H9 (cell line): ENCODE results near the gene SIGLEC7. TPM values are rescaled to one million over a fixed set of nuclear protein-coding genes. Genes with fewer than 3 reads are reported as not detected.

Experiments
- DNase-seq: peaks from one replicate; pipeline ENCODE4 v3.0.0-alpha.2; 2017
- H2AFZ ChIP-seq: one replicate; pipeline ENCODE4 v1.6.1; 2013; ENCODE audit warnings: mild to moderate bottlenecking, low read length, control low read depth, moderate library complexity
- H2AK5ac ChIP-seq: 2 replicates; pipeline ENCODE4 v1.6.1; 2013; ENCODE audit warnings: low read length, control low read depth, mixed read lengths; ENCODE audit not compliant: insufficient read length
- H2BK120ac ChIP-seq: one replicate; pipeline ENCODE4 v1.6.1; 2013; ENCODE audit warnings: low read depth, mild to moderate bottlenecking, low read length, control low read depth, inconsistent platforms; ENCODE audit not compliant: poor library complexity, severe bottlenecking
- H2BK12ac ChIP-seq: 2 replicates; pipeline ENCODE4 v1.6.1; 2013; ENCODE audit warnings: low read length, control low read depth, mixed read lengths, low read depth; ENCODE audit not compliant: insufficient read length
- H2BK15ac ChIP-seq: 2 replicates; pipeline ENCODE4 v1.6.1; 2013; ENCODE audit warnings: low read depth, low read length, control low read depth
- H2BK20ac ChIP-seq: one replicate; pipeline ENCODE4 v1.6.1; 2013; ENCODE audit warnings: low read depth, mild to moderate bottlenecking, low read length, control low read depth, inconsistent platforms; ENCODE audit not compliant: poor library complexity, severe bottlenecking
- H2BK5ac ChIP-seq: 2 replicates; pipeline ENCODE4 v1.6.1; 2013; ENCODE audit warnings: low read length, control low read depth, mixed read lengths; ENCODE audit not compliant: insufficient read length
- H3K14ac ChIP-seq: 2 replicates; pipeline ENCODE4 v1.6.1; 2013; ENCODE audit warnings: low read length, control low read depth; ENCODE audit not compliant: insufficient read depth
- H3K18ac ChIP-seq: 2 replicates; pipeline ENCODE4 v1.6.1; 2013; ENCODE audit warnings: low read depth, mild to moderate bottlenecking, mixed read lengths, low read length, control low read depth; ENCODE audit not compliant: insufficient read length
- H3K23ac ChIP-seq: 2 replicates; pipeline ENCODE4 v1.6.1; 2013; ENCODE audit warnings: low read length, control low read depth, mixed read lengths, low read depth; ENCODE audit not compliant: insufficient read length
- H3K23me2 ChIP-seq: 2 replicates; pipeline ENCODE4 v1.6.1; 2013; ENCODE audit warnings: low read depth, mild to moderate bottlenecking, mixed read lengths, low read length, control low read depth; ENCODE audit not compliant: insufficient read length, poor library complexity, severe bottlenecking
- H3K27ac ChIP-seq: 2 replicates; pipeline ENCODE4 v1.5.1; 2013; ENCODE audit warnings: low read length, control low read depth, mixed read lengths, low read depth; ENCODE audit not compliant: insufficient read length
- H3K27me3 ChIP-seq: 2 replicates; pipeline ENCODE4 v1.6.1; 2013; ENCODE audit warnings: low read length, control low read depth, inconsistent platforms; ENCODE audit not compliant: insufficient read depth
- H3K4ac ChIP-seq: 2 replicates; pipeline ENCODE4 v1.6.1; 2013; ENCODE audit warnings: low read depth, mild to moderate bottlenecking, control low read depth, inconsistent platforms, low read length, moderate library complexity
- H3K4me1 ChIP-seq: 2 replicates; pipeline ENCODE4 v1.6.1; 2013; ENCODE audit warnings: low read length, control low read depth, inconsistent platforms; ENCODE audit not compliant: insufficient read depth
- H3K4me2 ChIP-seq: 2 replicates; pipeline ENCODE4 v1.6.1; 2013; ENCODE audit warnings: low read length, control low read depth, mixed read lengths; ENCODE audit not compliant: insufficient read length, insufficient read depth
- H3K56ac ChIP-seq: 2 replicates; pipeline ENCODE4 v1.6.1; 2013; ENCODE audit warnings: low read depth, mild to moderate bottlenecking, mixed read lengths, low read length, control low read depth; ENCODE audit not compliant: insufficient read length
- H3K79me1 ChIP-seq: 2 replicates; pipeline ENCODE4 v1.6.1; 2013; ENCODE audit warnings: low read depth, mild to moderate bottlenecking, moderate library complexity, low read length, control low read depth, inconsistent platforms; ENCODE audit not compliant: insufficient read depth, poor library complexity, severe bottlenecking
- H3K79me2 ChIP-seq: 2 replicates; pipeline ENCODE4 v1.6.1; 2013; ENCODE audit warnings: low read length, control low read depth, inconsistent platforms; ENCODE audit not compliant: insufficient read depth
- H3K9ac ChIP-seq: 2 replicates; pipeline ENCODE4 v1.6.1; 2013; ENCODE audit warnings: low read length, control low read depth, mixed read lengths; ENCODE audit not compliant: insufficient read length; ENCODE audit errors: extremely low read depth
- H3K9me3 ChIP-seq: one replicate; pipeline ENCODE4 v1.6.1; 2013; ENCODE audit warnings: low read depth, low read length, inconsistent platforms; ENCODE audit not compliant: control insufficient read depth
- H3T11ph ChIP-seq: one replicate; pipeline ENCODE4 v1.6.1; 2013; ENCODE audit warnings: mild to moderate bottlenecking, low read length, control low read depth, inconsistent platforms
- H4K20me1 ChIP-seq: one replicate; pipeline ENCODE4 v1.6.1; 2013; ENCODE audit not compliant: control insufficient read depth, insufficient read length, insufficient read depth
- H4K5ac ChIP-seq: 2 replicates; pipeline ENCODE4 v1.6.1; 2013; ENCODE audit warnings: low read depth, mild to moderate bottlenecking, mixed read lengths, low read length, control low read depth; ENCODE audit not compliant: insufficient read length
- H4K8ac ChIP-seq: replicated peaks from 2 replicates; pipeline ENCODE4 v1.6.1; 2013; ENCODE audit warnings: low read length, control low read depth, mixed read lengths, low read depth; ENCODE audit not compliant: insufficient read length
- H4K91ac ChIP-seq: 2 replicates; pipeline ENCODE4 v1.6.1; 2013; ENCODE audit warnings: low read depth, mild to moderate bottlenecking, moderate library complexity, mixed read lengths, low read length, control low read depth; ENCODE audit not compliant: insufficient read length
- H3K27ac Mint-ChIP-seq, 3 experiments: 2 replicates in 2 of 3; 3 replicates in 1 of 3; pipeline ENCODE4 v1.8.0; 2020 to 2021; ENCODE audit warnings: mixed read lengths in 3 of 3, mild to moderate bottlenecking in 1 of 3, moderate library complexity in 1 of 3
- H3K27me3 Mint-ChIP-seq: 2 replicates; pipeline ENCODE4 v1.8.0; 2021; ENCODE audit warnings: low read depth, mild to moderate bottlenecking, moderate library complexity, mixed read lengths
- H3K36me3 Mint-ChIP-seq, 3 experiments: 2 replicates in 2 of 3; 3 replicates in 1 of 3; pipeline ENCODE4 v1.8.0; 2020 to 2021; ENCODE audit warnings: low read depth in 3 of 3, mixed read lengths in 3 of 3; ENCODE audit not compliant: insufficient read depth in 1 of 3
- H3K4me1 Mint-ChIP-seq, 2 experiments: 2 replicates each; pipeline ENCODE4 v1.8.0; 2020; ENCODE audit warnings: mixed read lengths in 2 of 2
- H3K4me3 Mint-ChIP-seq, 2 experiments: 2 replicates in 1 of 2; 3 replicates in 1 of 2; pipeline ENCODE4 v1.8.0; 2020 to 2021; ENCODE audit warnings: mild to moderate bottlenecking in 2 of 2, mixed read lengths in 2 of 2, moderate library complexity in 1 of 2
- H3K9me3 Mint-ChIP-seq, 2 experiments: 2 replicates in 1 of 2; 3 replicates in 1 of 2; pipeline ENCODE4 v1.8.0; 2020; ENCODE audit warnings: mild to moderate bottlenecking in 2 of 2, mixed read lengths in 2 of 2, moderate library complexity in 1 of 2
- WGBS: extraction: QIAGEN DNeasy Blood & Tissue Kit; methylation state at CpG from one replicate; pipeline ENCODE4 v1.1.7; 2013; ENCODE audit warnings: missing lambda C conversion rate, low lambda C conversion rate, mixed read lengths; ENCODE audit not compliant: insufficient read length; ENCODE audit errors: extremely low coverage; 5-methylcytosine and 5-hydroxymethylcytosine counted together
- total RNA-seq: library from RNA; stranded (reverse); gene quantifications from 2 replicates; pipeline ENCODE4 v1.2.1, GENCODE V29; 2021
- TF ChIP-seq, protein P1 (sequence below): fragments of 200-600 bp; sonication (generic); conservative IDR thresholded peaks from 3 replicates; pipeline ENCODE4 v1.8.0; 2021; ENCODE audit warnings: antibody characterized with exemption, mild to moderate bottlenecking

Gene SIGLEC7
- total RNA-seq, 1 experiment from 2014 or later, result not detected

DNA sequence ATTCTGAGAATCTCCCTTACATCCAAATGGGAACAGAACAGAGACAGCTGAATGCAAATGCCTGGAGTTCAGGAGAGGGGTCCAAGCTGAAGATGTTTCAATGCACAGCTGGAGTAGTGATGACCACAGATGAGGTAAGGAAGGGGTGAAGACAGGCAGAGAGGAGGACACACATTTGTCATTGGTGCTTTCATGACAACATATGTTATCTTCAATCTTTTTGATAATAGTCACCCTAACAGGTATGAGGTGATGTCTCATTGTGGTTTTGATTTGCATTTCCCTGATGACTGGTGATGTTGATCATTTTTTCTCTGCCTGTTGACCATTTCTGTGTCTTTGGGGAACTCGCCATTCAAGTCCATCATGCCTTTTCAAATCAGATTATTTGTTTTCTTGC is 19.2 kb downstream of the SIGLEC7 start:
- H3K79me1 ChIP-seq, result no peaks in the 10 kb centered on the region
- H2AK5ac ChIP-seq, result no peak overlapping the region
- H3K4ac ChIP-seq, result no peak overlapping the region
- no peaks in the 10 kb centered on the region for H3K36me3 Mint-ChIP-seq
- no peak overlapping the region for H4K8ac ChIP-seq
- no peak overlapping the region for H3K27ac ChIP-seq
- H2BK15ac ChIP-seq, result no peak overlapping the region
- H3K4me2 ChIP-seq, result no peak overlapping the region
- TF ChIP-seq, protein P1, sequence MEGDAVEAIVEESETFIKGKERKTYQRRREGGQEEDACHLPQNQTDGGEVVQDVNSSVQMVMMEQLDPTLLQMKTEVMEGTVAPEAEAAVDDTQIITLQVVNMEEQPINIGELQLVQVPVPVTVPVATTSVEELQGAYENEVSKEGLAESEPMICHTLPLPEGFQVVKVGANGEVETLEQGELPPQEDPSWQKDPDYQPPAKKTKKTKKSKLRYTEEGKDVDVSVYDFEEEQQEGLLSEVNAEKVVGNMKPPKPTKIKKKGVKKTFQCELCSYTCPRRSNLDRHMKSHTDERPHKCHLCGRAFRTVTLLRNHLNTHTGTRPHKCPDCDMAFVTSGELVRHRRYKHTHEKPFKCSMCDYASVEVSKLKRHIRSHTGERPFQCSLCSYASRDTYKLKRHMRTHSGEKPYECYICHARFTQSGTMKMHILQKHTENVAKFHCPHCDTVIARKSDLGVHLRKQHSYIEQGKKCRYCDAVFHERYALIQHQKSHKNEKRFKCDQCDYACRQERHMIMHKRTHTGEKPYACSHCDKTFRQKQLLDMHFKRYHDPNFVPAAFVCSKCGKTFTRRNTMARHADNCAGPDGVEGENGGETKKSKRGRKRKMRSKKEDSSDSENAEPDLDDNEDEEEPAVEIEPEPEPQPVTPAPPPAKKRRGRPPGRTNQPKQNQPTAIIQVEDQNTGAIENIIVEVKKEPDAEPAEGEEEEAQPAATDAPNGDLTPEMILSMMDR, result no peak
- H3K23me2 ChIP-seq, result no peaks in the 10 kb centered on the region
- H2BK5ac ChIP-seq, result no peak overlapping the region
- no peaks in the 10 kb centered on the region for H3K9me3 ChIP-seq
- H3K27me3 ChIP-seq, result no peaks in the 10 kb centered on the region
- H4K5ac ChIP-seq, result no peak overlapping the region
- H2AFZ ChIP-seq, result no peak overlapping the region
- no peaks in the 10 kb centered on the region; the same call in 1 of the 2 replicates for H3K4me1 ChIP-seq
- H3K27me3 Mint-ChIP-seq, result peaks cover 10% of the 10 kb centered on the region
- DNase-seq, result no peak
- H3K4me3 Mint-ChIP-seq, result no peak overlapping the region
- no peaks in the 10 kb centered on the region; a peak in 1 of 4 replicates for H3K4me1 Mint-ChIP-seq
- no peak overlapping the region for H2BK120ac ChIP-seq
- no peak overlapping the region for H3K23ac ChIP-seq
- no peak overlapping the region for H3K27ac Mint-ChIP-seq
- H3T11ph ChIP-seq, result no peak overlapping the region
- H3K79me2 ChIP-seq, result no peaks in the 10 kb centered on the region
- H3K9ac ChIP-seq, result no peak overlapping the region
- no peak overlapping the region for H3K56ac ChIP-seq
- H2BK12ac ChIP-seq, result no peak overlapping the region
- WGBS, result no CpG with 5 or more reads among the region's 1 CpG
- H3K18ac ChIP-seq, result no peak overlapping the region
- no peaks in the 10 kb centered on the region for H4K20me1 ChIP-seq
- H3K14ac ChIP-seq, result no peak overlapping the region
- H2BK20ac ChIP-seq, result no peak overlapping the region
- H4K91ac ChIP-seq, result no peak overlapping the region
- H3K9me3 Mint-ChIP-seq, result no peaks in the 10 kb centered on the region
